ENCODE data around the gene ZNF575. TPM values are rescaled to one million over a fixed set of nuclear protein-coding genes. Genes with fewer than 3 reads are reported as not detected.
"Not testable (repeated sequence)": the region's sequence is repeated elsewhere in the genome, so short reads cannot be mapped to it uniquely, and the experiment has no call there.

The ZNF575 gene
- total RNA-seq, 1 donor = 0.81 TPM

DNA sequence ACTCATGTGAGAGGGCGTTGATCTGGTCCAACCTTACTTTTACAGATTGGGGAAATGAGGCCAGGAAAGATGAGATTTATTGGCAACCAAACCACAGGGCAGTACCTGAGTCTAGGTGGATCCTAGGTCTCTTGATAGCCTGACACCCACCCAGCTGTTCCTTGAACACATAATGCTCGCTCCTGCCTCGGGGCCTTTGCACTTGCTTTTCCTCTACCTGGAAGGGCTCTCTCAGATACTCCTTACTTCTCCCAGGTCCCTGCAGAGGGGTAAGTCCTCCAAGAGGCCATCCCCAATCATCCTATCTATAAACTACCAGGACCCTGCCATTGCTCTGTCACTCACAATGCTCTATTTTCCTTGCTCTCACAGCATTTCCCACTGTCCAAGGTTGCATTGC is 7.4 kb downstream of the ZNF575 start:
- DNase-seq (ENCODE audit: low read depth in 2 of 3, low spot score in 2 of 3) = no peak

DNA sequence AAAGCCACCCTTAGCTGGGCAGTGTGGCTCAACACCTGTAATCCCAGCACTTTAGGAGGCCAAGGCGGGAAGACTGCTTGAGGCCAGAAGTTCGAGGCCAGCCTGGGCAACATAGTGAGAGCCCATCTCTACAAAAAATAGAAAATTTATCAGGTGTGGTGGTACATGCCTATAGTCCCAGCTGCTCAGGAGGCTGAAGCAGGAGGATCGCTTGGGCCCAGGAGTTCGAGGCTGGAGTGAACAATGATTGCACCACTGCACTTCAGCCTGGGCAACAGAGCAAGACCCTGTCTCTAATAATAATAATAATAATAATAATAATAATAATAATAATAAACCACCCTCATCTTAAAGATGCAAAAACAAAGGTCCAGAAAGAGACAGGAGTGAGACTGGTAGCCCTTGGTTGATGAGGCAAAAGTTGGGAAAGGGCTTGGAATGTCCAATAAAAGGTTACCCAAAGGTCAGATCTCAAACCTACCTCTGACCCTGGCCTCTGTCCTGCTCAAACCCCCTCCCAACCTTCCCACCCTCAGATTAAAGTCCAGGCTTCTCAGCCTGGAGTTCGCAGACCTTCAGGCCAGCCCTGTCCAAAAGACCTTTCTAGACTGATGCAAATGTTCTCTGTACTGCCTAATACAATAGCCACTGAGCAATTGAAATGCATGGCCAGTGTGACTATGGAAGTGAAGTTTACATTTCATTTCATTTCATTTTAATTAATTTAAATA is 9.1 kb downstream of the ZNF575 start:
- no peak for DNase-seq (ENCODE audit: low read depth in 2 of 3, low spot score in 2 of 3)

DNA sequence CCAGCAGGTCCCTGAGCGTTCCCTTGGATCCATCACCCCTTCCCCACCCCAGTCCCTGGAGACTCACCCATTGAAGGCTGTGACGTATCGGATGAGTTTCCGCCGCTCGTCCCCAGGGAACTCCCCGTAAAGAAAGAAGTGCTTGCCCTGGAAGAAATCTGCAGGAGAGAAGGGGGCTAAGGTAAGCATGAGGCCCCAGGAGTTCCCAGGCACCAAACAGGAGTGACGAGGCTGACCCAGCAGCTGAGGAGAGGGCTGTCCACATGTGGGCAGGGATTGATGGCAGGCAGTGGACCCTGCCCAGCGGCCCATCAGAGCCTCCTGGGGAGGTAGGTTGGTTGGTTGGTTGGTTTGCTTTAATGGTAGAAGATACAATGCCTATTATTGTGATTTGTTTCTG is 11.1 kb downstream of the ZNF575 start:
- no peak for DNase-seq (ENCODE audit: low read depth in 2 of 3, low spot score in 2 of 3)

DNA sequence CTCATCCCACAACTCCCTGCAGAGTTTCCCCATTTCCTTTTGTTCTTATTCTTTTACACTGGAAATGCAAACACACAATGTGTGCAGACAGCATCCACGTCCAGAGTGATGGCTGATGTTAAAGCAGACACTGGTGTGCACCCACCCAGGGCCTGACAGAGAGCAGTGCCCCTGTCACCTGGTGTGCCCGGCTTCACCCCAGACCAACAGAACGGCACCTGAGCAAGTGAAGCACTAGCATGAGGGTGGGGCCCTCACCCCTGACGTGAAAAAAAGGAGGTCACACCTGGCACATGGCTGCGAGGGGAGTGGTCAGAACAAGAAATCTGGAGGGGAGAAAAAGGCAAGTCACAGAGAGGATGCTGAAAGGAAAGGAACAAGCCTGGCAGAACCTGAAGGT is 12.3 kb downstream of the ZNF575 start:
- no peak for DNase-seq (ENCODE audit: low read depth in 2 of 3, low spot score in 2 of 3)

DNA sequence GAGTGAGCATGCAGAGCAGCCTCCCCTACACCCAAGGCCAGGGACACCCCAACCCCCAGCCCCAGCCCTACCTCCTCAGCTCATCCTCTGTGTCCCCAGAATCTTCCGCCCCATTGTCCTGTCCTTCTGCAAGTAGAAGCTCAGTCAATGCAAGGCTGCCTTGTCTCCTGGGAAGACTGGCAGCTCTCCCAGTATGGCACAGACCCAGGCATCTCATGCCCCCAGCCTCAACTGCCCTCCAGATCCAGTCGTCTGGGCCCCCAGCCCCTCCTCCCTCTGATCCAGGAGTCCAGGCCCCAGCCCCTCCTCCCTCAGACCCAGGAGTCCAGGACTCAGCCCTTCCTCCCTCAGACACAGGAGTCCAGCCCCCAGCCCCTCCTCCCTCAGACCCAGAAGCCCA is 13.0 kb downstream of the ZNF575 start:
- DNase-seq (ENCODE audit: low read depth in 2 of 3, low spot score in 2 of 3) = no peak

DNA sequence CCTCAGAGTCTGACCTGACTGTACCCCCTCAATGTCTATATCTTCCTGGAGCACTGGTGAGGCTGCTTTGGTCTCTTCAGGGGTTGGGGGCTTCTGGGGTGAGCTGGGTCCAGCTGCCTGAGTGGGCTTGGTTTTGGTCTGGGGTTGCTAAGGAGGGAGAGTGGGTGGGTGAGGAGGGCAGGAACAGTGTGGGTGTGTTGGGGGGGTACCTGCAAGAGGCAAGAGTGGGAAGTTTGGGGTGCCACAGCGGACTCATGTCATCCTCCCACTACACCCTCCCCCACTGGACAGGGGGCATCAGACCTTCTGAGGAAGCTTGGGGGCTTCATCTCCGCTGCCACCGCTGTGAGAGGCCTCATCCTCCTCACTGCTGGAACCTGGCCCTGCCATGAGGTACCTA is 13.6 kb downstream of the ZNF575 start:
- DNase-seq (ENCODE audit: low read depth in 2 of 3, low spot score in 2 of 3) = no peak

DNA sequence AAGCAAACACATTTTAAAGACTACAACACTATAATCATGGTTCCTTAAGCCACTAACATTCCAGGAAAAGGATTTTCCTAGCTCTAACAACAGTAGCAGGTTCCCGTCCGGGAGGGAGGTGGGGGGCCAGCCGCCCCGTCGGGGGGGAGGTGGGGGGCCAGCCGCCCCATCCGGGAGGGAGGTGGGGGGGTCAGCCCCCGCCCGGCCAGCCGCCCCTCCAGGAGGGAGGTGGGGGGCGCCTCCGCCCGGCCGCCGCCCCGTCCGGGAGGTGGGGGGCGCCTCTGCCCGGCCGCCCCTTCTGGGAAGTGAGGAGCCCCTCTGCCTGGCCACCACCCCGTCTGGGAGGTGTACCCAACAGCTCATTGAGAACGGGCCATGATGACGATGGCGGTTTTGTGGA is 14.9 kb downstream of the ZNF575 start:
- not testable (repeated sequence) for DNase-seq (ENCODE audit: low read depth in 2 of 3, low spot score in 2 of 3)

DNA sequence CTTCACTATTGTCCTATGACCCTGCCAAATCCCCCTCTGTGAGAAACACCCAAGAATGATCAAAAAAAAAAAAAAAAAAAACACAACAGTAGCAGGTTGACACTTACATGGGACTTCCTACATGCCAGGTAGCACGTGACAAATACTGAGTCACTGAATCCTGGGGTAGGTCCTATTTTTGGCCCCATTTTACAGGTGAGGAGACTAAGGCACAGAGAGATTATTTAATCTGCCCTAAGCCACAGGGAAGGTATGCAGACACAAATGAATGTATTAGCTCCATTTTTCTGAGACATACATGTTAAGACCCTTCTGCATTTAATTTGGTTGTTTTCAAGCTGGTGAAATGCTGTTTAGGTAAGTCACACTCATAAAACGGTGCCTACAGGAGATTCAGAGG is 15.7 kb downstream of the ZNF575 start:
- DNase-seq (ENCODE audit: low read depth in 2 of 3, low spot score in 2 of 3) = no peak

DNA sequence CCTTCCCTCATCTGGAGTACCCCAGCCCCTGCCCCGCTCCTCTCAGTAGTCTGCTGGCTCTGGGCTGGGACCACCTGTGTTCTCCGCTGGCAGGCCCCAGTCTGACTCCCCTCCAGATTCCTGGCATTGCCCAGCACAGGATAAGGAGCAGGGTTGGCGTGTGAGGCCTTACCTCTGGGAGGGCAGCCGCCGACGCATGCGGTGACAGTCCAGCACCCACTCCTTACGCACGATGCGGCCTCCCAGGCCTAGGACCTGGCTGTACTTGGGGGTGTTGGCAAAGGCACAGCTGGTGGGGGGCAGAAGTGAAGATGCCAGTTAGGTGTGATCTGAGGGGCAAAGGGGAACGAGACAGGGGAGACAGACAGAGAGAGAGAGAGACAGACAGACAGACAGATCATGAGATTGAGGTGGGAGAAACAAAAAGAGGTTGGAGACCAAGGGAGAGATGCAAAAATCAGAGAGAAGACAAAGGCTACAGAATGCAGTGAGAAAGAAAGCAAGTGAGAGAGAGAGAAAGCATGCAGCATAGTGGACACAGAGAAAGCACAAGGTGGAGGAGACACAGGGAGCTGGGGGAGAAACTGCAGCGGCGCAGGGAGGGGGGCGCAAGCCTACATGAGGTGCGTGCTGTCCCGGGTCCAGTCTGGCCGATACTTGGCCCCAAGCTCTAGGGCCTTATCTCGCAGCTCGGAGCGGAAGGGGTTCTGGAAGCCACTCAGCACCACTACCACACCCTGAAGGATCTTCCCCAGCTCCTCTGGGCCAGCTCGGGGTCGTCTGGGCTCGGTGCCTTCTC is 18.6 kb downstream of the ZNF575 start:
- no peak for DNase-seq (ENCODE audit: low read depth in 2 of 3, low spot score in 2 of 3)

DNA sequence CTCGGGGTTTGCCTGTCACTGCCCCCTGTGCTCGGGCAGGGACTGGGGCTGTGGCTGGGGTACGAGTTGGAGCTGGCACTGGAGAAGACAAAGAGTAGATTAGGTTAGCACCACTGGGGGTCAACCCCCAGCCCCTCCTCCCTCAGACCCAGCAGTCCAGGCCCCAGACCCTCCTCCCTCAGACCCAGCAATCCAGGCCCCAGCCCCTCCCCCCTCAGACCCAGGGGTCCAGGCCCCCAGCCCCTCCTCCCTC is 19.1 kb downstream of the ZNF575 start:
- no peak for DNase-seq (ENCODE audit: low read depth in 2 of 3, low spot score in 2 of 3)

DNA sequence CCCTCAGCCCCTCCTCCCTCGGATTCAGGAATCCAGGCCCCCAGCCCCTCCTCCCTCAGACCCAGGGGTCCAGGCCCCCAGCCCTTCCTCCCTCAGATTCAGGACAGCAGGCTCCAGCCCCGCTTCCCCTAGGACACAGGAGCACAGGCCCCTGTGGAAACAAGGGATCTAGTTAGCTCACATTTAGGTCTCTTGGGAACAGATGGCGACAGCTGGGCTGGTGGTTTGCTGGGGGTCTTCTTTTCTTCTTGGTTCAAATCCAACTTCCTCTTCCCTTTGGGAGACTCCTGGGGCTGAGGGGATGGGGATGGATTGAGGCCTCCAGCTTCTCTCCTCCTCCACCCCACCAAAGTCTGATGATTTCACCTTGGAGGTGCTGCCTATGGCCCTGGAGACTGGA is 19.6 kb downstream of the ZNF575 start:
- no peak for DNase-seq (ENCODE audit: low read depth in 2 of 3, low spot score in 2 of 3)

DNA sequence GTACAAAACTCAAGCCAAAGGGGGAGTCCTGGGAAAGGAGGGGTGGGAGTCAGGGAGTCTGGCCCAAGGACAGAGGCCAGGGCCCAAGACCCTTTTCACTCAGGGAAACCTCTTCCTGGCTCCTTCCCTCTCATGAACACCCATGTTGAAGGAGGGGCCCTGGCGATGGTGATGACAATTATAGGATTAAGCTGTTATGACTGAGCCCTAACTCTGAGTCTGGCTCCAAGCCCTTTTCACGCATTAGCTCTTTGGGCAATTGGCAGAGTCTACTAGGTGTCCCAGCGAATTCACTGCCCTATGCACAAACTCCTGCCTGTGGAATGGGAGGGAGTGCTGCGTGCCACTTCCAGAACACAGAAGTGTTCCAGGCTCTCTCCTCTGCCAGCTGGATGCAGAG is 20.7 kb downstream of the ZNF575 start:
- DNase-seq (ENCODE audit: low read depth in 2 of 3, low spot score in 2 of 3) = no peak

DNA sequence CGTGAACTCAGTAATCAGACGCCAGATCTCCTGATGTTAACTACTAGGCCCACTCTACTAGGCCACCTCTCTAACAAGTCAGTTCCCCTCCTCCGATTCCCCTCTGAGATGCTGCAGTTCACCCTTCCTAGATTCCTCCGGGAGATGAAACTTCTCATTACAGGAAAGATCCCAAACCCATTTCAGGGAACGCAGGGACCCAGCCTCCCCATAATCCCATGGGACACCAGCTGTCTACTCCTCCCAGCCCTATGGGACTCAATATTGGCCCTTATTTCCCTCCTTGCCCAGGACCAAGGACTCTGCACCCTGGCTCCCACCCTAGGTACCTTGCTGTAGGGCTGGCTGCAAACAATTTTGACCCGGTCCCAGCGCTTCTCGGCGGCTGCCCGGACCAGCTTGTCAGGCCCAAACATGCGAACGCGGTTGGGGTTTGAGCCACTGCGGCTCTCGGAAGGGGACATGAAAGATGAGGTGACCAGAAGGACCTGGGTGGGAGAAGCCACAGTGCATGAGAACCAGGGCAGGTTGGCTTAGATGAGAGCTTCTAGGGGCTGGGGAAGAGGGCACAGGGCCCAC is 21.4 kb downstream of the ZNF575 start:
- no peak for DNase-seq (ENCODE audit: low read depth in 2 of 3, low spot score in 2 of 3)

DNA sequence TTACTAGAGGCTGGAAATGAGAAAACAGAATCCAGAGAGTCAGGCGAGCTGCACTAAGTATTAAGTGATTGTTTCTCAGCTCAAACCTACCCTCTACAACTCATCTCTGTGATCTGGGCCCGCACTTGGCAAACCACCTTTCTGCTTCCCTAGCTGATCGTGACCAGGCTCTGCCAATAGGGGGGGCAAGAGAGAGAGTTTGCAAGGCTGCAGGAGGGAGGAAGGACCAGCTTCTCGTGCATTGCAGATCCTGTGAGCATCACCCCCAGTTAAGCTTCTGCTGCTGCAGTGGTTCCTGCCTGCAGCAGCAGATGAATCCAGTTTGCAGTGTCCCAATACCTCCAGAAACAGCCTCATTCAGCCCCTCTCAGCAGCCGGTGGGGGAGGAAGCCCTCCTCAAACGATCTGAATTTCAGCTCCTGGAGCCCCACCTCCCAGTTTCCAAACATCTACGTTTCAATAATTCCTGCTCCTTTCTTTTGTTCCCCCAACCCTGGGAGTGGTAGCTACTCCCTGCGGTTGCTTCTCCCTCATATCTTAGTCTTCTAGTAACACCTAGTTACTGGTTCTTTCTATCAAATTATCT is 22.3 kb downstream of the ZNF575 start:
- DNase-seq (ENCODE audit: low read depth in 2 of 3, low spot score in 2 of 3) = peak; percentile 53 to 91 (median 80)

DNA sequence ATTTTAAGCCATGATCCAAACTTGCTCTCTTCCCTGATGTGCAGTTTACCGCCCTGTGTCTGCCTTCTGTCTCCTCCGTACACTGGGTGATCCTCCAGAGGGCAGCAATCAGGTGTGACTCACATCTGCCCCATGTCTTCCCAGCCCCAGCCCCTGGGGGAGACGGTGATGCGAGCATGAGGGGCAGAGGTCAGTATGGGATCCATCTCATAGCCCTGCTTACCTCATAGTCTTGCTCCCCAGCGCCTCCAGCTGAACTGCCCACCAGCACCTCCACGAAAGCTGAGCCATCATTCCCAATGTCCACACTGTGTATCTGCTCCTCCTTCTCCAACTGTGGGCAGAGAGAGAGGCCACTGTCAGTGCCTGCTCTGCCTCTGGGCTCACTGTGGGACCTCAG is 27.7 kb downstream of the ZNF575 start:
- DNase-seq (ENCODE audit: low read depth in 2 of 3, low spot score in 2 of 3) = peak in 2 of 3 donors; percentile 29 to 50

DNA sequence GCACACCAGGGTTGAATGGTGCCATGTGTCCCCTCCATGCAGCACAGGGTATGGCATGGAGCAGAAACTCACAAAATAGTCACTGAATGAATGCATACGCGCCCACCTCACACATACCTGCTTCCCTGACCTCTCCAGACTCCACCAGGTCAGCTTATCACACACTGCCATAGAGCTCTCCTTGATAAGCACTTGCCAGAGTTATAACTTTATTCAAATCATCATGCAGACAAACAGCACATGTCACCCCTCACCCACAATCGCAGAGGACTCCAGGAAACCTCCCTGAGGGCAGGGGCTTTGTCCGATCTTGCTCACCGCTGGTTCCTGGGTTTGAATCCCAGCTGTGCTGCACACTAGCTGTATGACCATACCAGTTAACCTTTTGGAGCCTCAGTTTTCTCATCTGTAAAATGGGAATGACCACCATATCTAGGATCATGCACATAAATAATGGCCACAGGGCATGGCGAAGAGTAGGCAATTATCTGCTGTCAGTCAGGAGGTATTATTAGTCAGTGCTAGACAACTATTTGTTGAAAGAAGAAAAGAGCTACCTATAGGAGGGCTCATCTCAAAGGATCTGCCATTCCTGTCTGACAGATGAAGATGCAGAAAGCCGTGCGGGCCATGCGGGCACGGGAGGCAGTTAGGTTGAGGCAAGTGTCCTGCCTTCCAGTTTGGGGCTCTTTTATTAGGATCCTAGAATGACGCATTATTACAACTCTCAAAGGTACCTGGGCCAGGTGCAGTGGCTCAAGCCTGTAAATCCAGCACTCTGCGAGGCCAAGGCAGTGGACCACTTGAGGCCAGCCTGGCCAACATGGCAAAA is 28.4 kb downstream of the ZNF575 start:
- no peak for DNase-seq (ENCODE audit: low read depth in 2 of 3, low spot score in 2 of 3)

DNA sequence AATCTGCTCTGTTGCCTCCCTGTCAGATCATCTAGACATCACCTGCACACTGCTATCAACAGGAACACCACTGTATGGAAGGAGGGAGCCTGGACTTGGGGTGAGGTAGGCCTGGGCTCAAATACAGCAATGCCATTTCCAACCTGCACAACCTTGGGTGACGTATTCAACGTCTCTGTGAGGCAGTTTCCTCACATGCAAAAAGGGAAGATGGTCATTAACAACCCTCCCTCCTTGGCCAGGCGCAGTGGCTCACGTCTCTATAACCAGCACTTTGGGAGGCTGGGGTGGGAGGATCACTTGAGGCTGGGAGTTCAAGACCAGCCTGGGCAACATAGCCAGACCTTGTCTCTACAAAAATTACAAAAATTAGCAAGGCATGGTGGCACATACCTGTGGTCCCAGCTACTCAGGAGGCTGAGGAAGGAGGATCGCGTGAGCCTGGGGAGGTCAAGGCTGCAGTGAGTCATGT is 29.3 kb downstream of the ZNF575 start:
- peak in 1 of 3 donors; percentile 42 for DNase-seq (ENCODE audit: low read depth in 2 of 3, low spot score in 2 of 3)

DNA sequence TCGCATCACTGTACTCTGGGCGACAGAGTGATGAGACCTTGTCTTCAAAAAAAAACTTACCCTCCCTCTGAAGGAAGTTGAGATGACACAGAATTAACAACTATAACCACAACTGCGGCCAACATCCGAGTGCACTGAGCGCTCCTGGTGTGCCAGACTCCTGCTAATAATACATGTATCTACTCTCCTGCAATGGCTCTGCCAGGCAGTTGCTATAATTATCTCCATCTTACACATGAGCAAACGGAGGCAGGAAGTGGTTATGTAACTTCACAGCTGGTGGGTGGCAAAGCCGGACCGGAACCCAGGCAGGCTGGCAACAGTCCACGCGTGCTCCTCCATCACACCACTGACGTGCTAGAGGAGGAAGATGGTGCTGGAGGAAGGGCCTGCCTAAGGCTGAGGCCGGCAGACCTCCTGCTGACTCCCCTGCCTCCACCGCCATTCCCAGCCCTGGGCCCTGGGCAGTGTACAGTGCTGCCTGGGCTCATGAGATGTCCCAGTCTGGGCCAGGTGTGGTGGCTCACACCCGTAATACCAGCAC is 29.8 kb downstream of the ZNF575 start:
- peak; percentile 59 to 98 (median 96) for DNase-seq (ENCODE audit: low read depth in 2 of 3, low spot score in 2 of 3)

DNA sequence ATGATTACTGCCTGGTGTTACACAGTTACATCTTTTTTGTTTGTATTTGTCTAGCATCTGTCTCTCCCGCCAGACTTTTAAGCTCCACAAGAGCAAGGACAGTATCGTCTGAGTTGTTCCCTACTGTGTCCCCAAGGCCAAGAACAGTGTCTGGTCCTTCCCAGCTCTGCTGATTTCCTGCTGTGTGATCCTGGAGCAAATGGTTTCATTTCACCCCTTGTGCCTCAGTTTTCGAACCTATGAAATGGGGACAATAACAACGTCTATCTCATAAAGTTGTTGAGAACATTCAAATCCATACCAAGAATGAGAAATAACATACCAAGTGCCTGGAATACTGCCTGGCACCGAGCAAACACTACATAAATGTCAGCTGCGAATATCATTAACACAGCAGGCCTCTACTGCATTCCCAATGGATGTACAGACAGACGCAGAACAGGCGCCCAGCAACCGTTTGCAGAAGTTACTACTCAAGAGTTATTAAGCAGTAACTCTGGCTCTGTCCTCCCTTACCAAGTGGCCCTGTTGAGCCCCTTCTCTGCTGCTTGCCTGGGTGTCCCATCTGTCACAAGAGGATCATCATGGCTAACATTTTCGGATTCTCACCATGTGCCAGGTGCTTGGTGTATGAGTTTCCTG is 30.9 kb downstream of the ZNF575 start:
- DNase-seq (ENCODE audit: low read depth in 2 of 3, low spot score in 2 of 3) = no peak

DNA sequence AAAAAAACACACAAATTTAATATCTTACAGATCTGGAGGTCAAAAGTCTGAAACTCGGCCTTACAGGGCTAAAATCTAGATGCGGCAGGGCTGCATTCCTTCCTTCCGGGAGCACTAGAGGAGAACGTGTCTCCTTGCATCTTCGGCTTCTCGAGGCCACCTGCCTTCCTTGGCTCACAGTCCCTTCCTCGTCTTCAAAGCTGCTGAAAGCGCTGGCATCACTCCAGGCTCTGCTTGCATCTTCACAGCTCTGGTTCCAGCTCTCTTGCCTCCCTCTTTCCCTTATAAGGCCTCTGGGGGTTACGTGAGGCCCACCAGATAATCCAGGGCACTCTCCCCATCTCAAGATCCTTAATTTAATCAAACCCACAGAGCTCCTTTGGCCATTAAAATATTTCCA is 31.8 kb downstream of the ZNF575 start:
- no peak for DNase-seq (ENCODE audit: low read depth in 2 of 3, low spot score in 2 of 3)

All from hematopoietic multipotent progenitor cell (in vitro differentiated cells).